Activated naive CD8-positive, alpha-beta T cell treated with anti-CD3 and anti-CD28 coated beads, Interleukin-2, amount 10 ng/mL, durations not matched to agents 7 days and 5 days (primary cell): Measurements from ENCODE around the gene VPS8. TPM values are rescaled to one million over a fixed set of nuclear protein-coding genes. Genes with fewer than 3 reads are reported as not detected.
A peak's percentile ranks its signal among the peaks of the same experiment; 100 is the strongest.

Source experiments
- ATAC-seq: fragments of 150-1000 bp; cut with Tn5 transposase; one replicate; pipeline ENCODE4 v1.10.0; 2021; ENCODE audit warnings: low read depth, moderate library complexity
- POLR2A ChIA-PET: fragments of 350-600 bp; sonication (Branson Sonifier 250); formaldehyde crosslinking; loops from one replicate; lab custom pipeline; 2021; ENCODE audit warnings: antibody characterized with exemption; lab: Charles Lee
- DNase-seq: peaks from one replicate; pipeline ENCODE4 v3.0.0; 2021
- H3K27ac Mint-ChIP-seq: one replicate; pipeline ENCODE4 v1.8.0; 2022; ENCODE audit warnings: mild to moderate bottlenecking, mixed read lengths
- H3K27me3 Mint-ChIP-seq: one replicate; pipeline ENCODE4 v1.8.0; 2022; ENCODE audit warnings: mild to moderate bottlenecking, moderate library complexity, mixed read lengths
- H3K36me3 Mint-ChIP-seq: one replicate; pipeline ENCODE4 v1.8.0; 2021; ENCODE audit warnings: mild to moderate bottlenecking, mixed read lengths
- H3K4me1 Mint-ChIP-seq: one replicate; pipeline ENCODE4 v1.8.0; 2021; ENCODE audit warnings: mixed read lengths
- H3K4me3 Mint-ChIP-seq: one replicate; pipeline ENCODE4 v1.8.0; 2022; ENCODE audit warnings: mild to moderate bottlenecking, moderate library complexity, mixed read lengths
- H3K9me3 Mint-ChIP-seq: one replicate; pipeline ENCODE4 v1.8.0; 2021; ENCODE audit warnings: mixed read lengths
- total RNA-seq, 2 experiments: library from RNA; stranded (reverse); gene quantifications; one replicate each; pipeline ENCODE4 v1.2.3, GENCODE V29; 2021

VPS8 gene
- total RNA-seq, 2 experiments from 2014 or later: 56.8 to 59.1 TPM

- no peaks in the 10 kb centered on the region for H3K27me3 Mint-ChIP-seq
- peaks cover 31% of the 10 kb centered on the region for H3K36me3 Mint-ChIP-seq
- no peaks in the 10 kb centered on the region for H3K9me3 Mint-ChIP-seq
- DNase-seq (no peak), ATAC-seq (no peak)
- POLR2A ChIA-PET: no interaction called here
- H3K4me3 Mint-ChIP-seq: no peak overlapping the region
- H3K4me1 Mint-ChIP-seq: no peaks in the 10 kb centered on the region
- no peak overlapping the region for H3K27ac Mint-ChIP-seq
These were observed 15.6 kb downstream of the VPS8 start for GRCh38 chr3:184827572-184827971.

- Mint-ChIP-seq H3K27ac (no peak overlapping the region), H3K4me1 (no peaks in the 10 kb centered on the region), H3K36me3 (peaks cover 37% of the 10 kb centered on the region), H3K9me3 (no peaks in the 10 kb centered on the region), H3K4me3 (no peak overlapping the region), H3K27me3 (no peaks in the 10 kb centered on the region)
- POLR2A ChIA-PET: interaction anchor here (0.6 kb wide), 1 partner anchor 45 kb away, joined by 3 read pairs; no protein-coding TSS in a partner anchor
- ATAC-seq (no peak), DNase-seq (no peak)
These were observed 20.1 kb downstream of the VPS8 start for GRCh38 chr3:184832044-184832443.

- Mint-ChIP-seq H3K9me3 (no peaks in the 10 kb centered on the region), H3K4me3 (no peak overlapping the region), H3K27ac (no peak overlapping the region), H3K27me3 (no peaks in the 10 kb centered on the region), H3K36me3 (peaks cover 33% of the 10 kb centered on the region), H3K4me1 (no peaks in the 10 kb centered on the region)
- ATAC-seq: no peak
- DNase-seq: no peak
- POLR2A ChIA-PET: no interaction called here
These were observed 20.9 kb downstream of the VPS8 start for GRCh38 chr3:184832903-184833302.

- Mint-ChIP-seq H3K4me3 (no peak overlapping the region), H3K27me3 (no peaks in the 10 kb centered on the region), H3K27ac (no peak overlapping the region), H3K9me3 (no peaks in the 10 kb centered on the region), H3K4me1 (no peaks in the 10 kb centered on the region), H3K36me3 (peaks cover 31% of the 10 kb centered on the region)
- no peak for ATAC-seq
- POLR2A ChIA-PET: no interaction called here
- DNase-seq: no peak
These were observed 24.3 kb downstream of the VPS8 start for GRCh38 chr3:184836090-184836822.

GRCh38 chr3:184842433-184842832 lies 30.5 kb downstream of the VPS8 start:
- no peaks in the 10 kb centered on the region for H3K9me3 Mint-ChIP-seq
- H3K27ac Mint-ChIP-seq: no peak overlapping the region
- ATAC-seq (no peak), DNase-seq (no peak)
- no peak overlapping the region for H3K4me3 Mint-ChIP-seq
- POLR2A ChIA-PET: no interaction called here
- H3K36me3 Mint-ChIP-seq: peaks cover 15% of the 10 kb centered on the region
- H3K4me1 Mint-ChIP-seq: no peaks in the 10 kb centered on the region
- no peaks in the 10 kb centered on the region for H3K27me3 Mint-ChIP-seq

GRCh38 chr3:184845819-184846218 lies 33.9 kb downstream of the VPS8 start:
- DNase-seq (no peak), ATAC-seq (no peak)
- Mint-ChIP-seq H3K9me3 (no peaks in the 10 kb centered on the region), H3K27ac (no peak overlapping the region), H3K36me3 (peaks cover 10% of the 10 kb centered on the region), H3K4me3 (no peak overlapping the region), H3K27me3 (no peaks in the 10 kb centered on the region), H3K4me1 (no peaks in the 10 kb centered on the region)
- POLR2A ChIA-PET: no interaction called here

GRCh38 chr3:184846496-184846895 lies 34.5 kb downstream of the VPS8 start:
- peaks cover 10% of the 10 kb centered on the region for H3K36me3 Mint-ChIP-seq
- H3K27ac Mint-ChIP-seq: no peak overlapping the region
- ATAC-seq (no peak), DNase-seq (no peak)
- POLR2A ChIA-PET: no interaction called here
- no peaks in the 10 kb centered on the region for H3K4me1 Mint-ChIP-seq
- no peaks in the 10 kb centered on the region for H3K9me3 Mint-ChIP-seq
- no peak overlapping the region for H3K4me3 Mint-ChIP-seq
- no peaks in the 10 kb centered on the region for H3K27me3 Mint-ChIP-seq

- Mint-ChIP-seq H3K27me3 (no peaks in the 10 kb centered on the region), H3K4me1 (no peaks in the 10 kb centered on the region), H3K36me3 (peaks cover 17% of the 10 kb centered on the region), H3K4me3 (no peak overlapping the region), H3K27ac (no peak overlapping the region), H3K9me3 (no peaks in the 10 kb centered on the region)
- no peak for DNase-seq
- POLR2A ChIA-PET: no interaction called here
- no peak for ATAC-seq
These were observed 37.0 kb downstream of the VPS8 start for GRCh38 chr3:184848934-184849333.

GRCh38 chr3:184850201-184850600 lies 38.2 kb downstream of the VPS8 start:
- H3K9me3 Mint-ChIP-seq: no peaks in the 10 kb centered on the region
- H3K27ac Mint-ChIP-seq: no peak overlapping the region
- DNase-seq: no peak
- no peaks in the 10 kb centered on the region for H3K4me1 Mint-ChIP-seq
- no peak overlapping the region for H3K4me3 Mint-ChIP-seq
- POLR2A ChIA-PET: no interaction called here
- peaks cover 23% of the 10 kb centered on the region for H3K36me3 Mint-ChIP-seq
- ATAC-seq: no peak
- no peaks in the 10 kb centered on the region for H3K27me3 Mint-ChIP-seq

GRCh38 chr3:184857099-184857498 lies 45.1 kb downstream of the VPS8 start:
- Mint-ChIP-seq H3K9me3 (no peaks in the 10 kb centered on the region), H3K27ac (no peak overlapping the region), H3K4me1 (no peaks in the 10 kb centered on the region), H3K27me3 (no peaks in the 10 kb centered on the region), H3K36me3 (peaks cover 33% of the 10 kb centered on the region), H3K4me3 (no peak overlapping the region)
- DNase-seq (no peak), ATAC-seq (no peak)
- POLR2A ChIA-PET: no interaction called here

- H3K9me3 Mint-ChIP-seq: no peaks in the 10 kb centered on the region
- H3K36me3 Mint-ChIP-seq: peaks cover 30% of the 10 kb centered on the region
- POLR2A ChIA-PET: no interaction called here
- H3K27me3 Mint-ChIP-seq: no peaks in the 10 kb centered on the region
- no peak overlapping the region for H3K27ac Mint-ChIP-seq
- H3K4me3 Mint-ChIP-seq: no peak overlapping the region
- no peaks in the 10 kb centered on the region for H3K4me1 Mint-ChIP-seq
- DNase-seq (no peak), ATAC-seq (no peak)
These were observed 52.0 kb downstream of the VPS8 start for GRCh38 chr3:184864000-184864399.

GRCh38 chr3:184868477-184868876 lies 56.5 kb downstream of the VPS8 start:
- peaks cover 23% of the 10 kb centered on the region for H3K36me3 Mint-ChIP-seq
- POLR2A ChIA-PET: no interaction called here
- DNase-seq: no peak
- H3K4me1 Mint-ChIP-seq: peaks cover 5% of the 10 kb centered on the region
- no peaks in the 10 kb centered on the region for H3K9me3 Mint-ChIP-seq
- no peak overlapping the region for H3K4me3 Mint-ChIP-seq
- H3K27me3 Mint-ChIP-seq: no peaks in the 10 kb centered on the region
- ATAC-seq: no peak
- no peak overlapping the region for H3K27ac Mint-ChIP-seq

- Mint-ChIP-seq H3K9me3 (no peaks in the 10 kb centered on the region), H3K4me3 (no peak overlapping the region), H3K27ac (peak overlapping the region; percentile 32), H3K36me3 (peaks cover 14% of the 10 kb centered on the region), H3K4me1 (peaks cover 5% of the 10 kb centered on the region), H3K27me3 (no peaks in the 10 kb centered on the region)
- DNase-seq (no peak), ATAC-seq (peak; percentile 70)
- POLR2A ChIA-PET: no interaction called here
These were observed 60.2 kb downstream of the VPS8 start for GRCh38 chr3:184872200-184872599.

- Mint-ChIP-seq H3K27me3 (no peaks in the 10 kb centered on the region), H3K4me3 (no peak overlapping the region), H3K36me3 (peaks cover 14% of the 10 kb centered on the region), H3K4me1 (peaks cover 5% of the 10 kb centered on the region), H3K27ac (no peak overlapping the region), H3K9me3 (no peaks in the 10 kb centered on the region)
- ATAC-seq (no peak), DNase-seq (no peak)
- POLR2A ChIA-PET: no interaction called here
These were observed 61.2 kb downstream of the VPS8 start for GRCh38 chr3:184873141-184873540.
